SU-DHL-6 (cell line): ENCODE measurements around the gene RUVBL1.

Experiments used
- CTCF ChIP-seq: fragments of 200-600 bp; sonication (generic); IDR thresholded peaks from one replicate; pipeline ENCODE4 v1.5.1; 2017; ENCODE audit warnings: antibody characterized with exemption, mild to moderate bottlenecking, low read length, moderate library complexity; ENCODE audit not compliant: insufficient read depth, poor library complexity, severe bottlenecking
- EZH2phosphoT487 ChIP-seq: fragments of 200-600 bp; sonication (generic), shearing (Covaris generic); conservative IDR thresholded peaks from 2 replicates; pipeline ENCODE4 v1.6.1; 2018; ENCODE audit warnings: mild to moderate bottlenecking, antibody characterized with exemption, low read length, moderate library complexity, mixed read lengths

GRCh38 chr3:128080323-128081080 is 43.1 kb downstream of the RUVBL1 start:
- TF ChIP-seq CTCF: no peak
- TF ChIP-seq EZH2phosphoT487: no peak
